NCI-H2196 treated with DMSO at 0.1 percent for 48 hours (cell line): ENCODE measurements around the gene PARD3.
"Not testable (repeated sequence)": the region's sequence is repeated elsewhere in the genome, so short reads cannot be mapped to it uniquely, and the experiment has no call there.

Source experiments
- DNase-seq: peaks from one replicate; lab custom pipeline; 2025; ENCODE audit not compliant: unreplicated experiment; lab: John Stamatoyannopoulos, UW

Gene PARD3

GRCh38 chr10:34475274-34475646, 339.8 kb downstream of the PARD3 start:
- DNase-seq: no peak

- no peak for DNase-seq
These were observed 340.4 kb downstream of the PARD3 start for GRCh38 chr10:34474555-34475273.

GRCh38 chr10:34474009-34474376, 341.1 kb downstream of the PARD3 start:
- DNase-seq: no peak

- no peak for DNase-seq
These were observed 341.7 kb downstream of the PARD3 start for GRCh38 chr10:34473174-34474008.

- no peak for DNase-seq
These were observed 344.8 kb downstream of the PARD3 start for GRCh38 chr10:34470307-34470706.

- DNase-seq: no peak
These were observed 345.6 kb downstream of the PARD3 start for GRCh38 chr10:34469446-34469845.

GRCh38 chr10:34467902-34468301, 347.2 kb downstream of the PARD3 start:
- DNase-seq: no peak

- DNase-seq: no peak
These were observed 347.7 kb downstream of the PARD3 start for GRCh38 chr10:34467364-34467763.

GRCh38 chr10:34465678-34466077, 349.4 kb downstream of the PARD3 start:
- DNase-seq: no peak

GRCh38 chr10:34464591-34464990, 350.5 kb downstream of the PARD3 start:
- no peak for DNase-seq

GRCh38 chr10:34464000-34464399, 351.1 kb downstream of the PARD3 start:
- no peak for DNase-seq

- DNase-seq: no peak
These were observed 352.1 kb downstream of the PARD3 start for GRCh38 chr10:34462993-34463392.

- no peak for DNase-seq
These were observed 353.0 kb downstream of the PARD3 start for GRCh38 chr10:34462056-34462455.

GRCh38 chr10:34454590-34455261, 360.4 kb downstream of the PARD3 start:
- DNase-seq: no peak

GRCh38 chr10:34449836-34450235, 365.3 kb downstream of the PARD3 start:
- no peak for DNase-seq

GRCh38 chr10:34446049-34446448, 369.0 kb downstream of the PARD3 start:
- DNase-seq: no peak

- no peak for DNase-seq
These were observed 370.6 kb downstream of the PARD3 start for GRCh38 chr10:34444223-34445183.

GRCh38 chr10:34439386-34439785, 375.7 kb downstream of the PARD3 start:
- DNase-seq: not testable (repeated sequence)

- DNase-seq: no peak
These were observed 376.4 kb downstream of the PARD3 start for GRCh38 chr10:34438741-34439140.

GRCh38 chr10:34437906-34438305, 377.2 kb downstream of the PARD3 start:
- no peak for DNase-seq

GRCh38 chr10:34434119-34434594, 380.9 kb downstream of the PARD3 start:
- DNase-seq: no peak
